Heart left ventricle (tissue), 13 donors: ENCODE results near the gene FAM90A26.
A peak's percentile ranks its signal among the peaks of the same experiment; 100 is the strongest.
"Not testable (repeated sequence)": the region's sequence is repeated elsewhere in the genome, so short reads cannot be mapped to it uniquely, and the experiment has no call there.

Source experiments
- POLR2A ChIP-seq, 2 donors: fragments of 450-650 bp; IDR thresholded peaks; one replicate each; pipeline ENCODE4 v1.6.1; 2017; ENCODE audit warnings: antibody characterized with exemption in 2 of 2, mild to moderate bottlenecking in 2 of 2, moderate library complexity in 2 of 2
- TF ChIP-seq, protein P1 (sequence below), 12 donors: fragments of 200-600 bp; sonication (generic) in 4 of 12; IDR thresholded peaks; one replicate each; pipeline versions ENCODE4 v1.5.0 to v1.8.0; 2018 to 2022; ENCODE audit warnings: antibody characterized with exemption in 12 of 12, mild to moderate bottlenecking in 5 of 12
- donor health status: ischemic (EF 13 %, LVEDD 7.1; RV severe dilation, severe dysfunction).
- donor health status: DM: no; HTN: yes; CAD: no.
- donor health status: DM: no; HTN: no; CAD: no.
- donor health status: ischemic (EF 25% LVEDD 6.9; RV normal size, moderate dysfunction).
- donor health status: ischemic (EF 25% LVEDD 5.7; RV mildly dilated, moderate dysfunction).
- donor health status: ischemic (EF 35%, LVEDD 5.7; RV mildly dilated, moderate dysfunction).
- donor health status: nonischemic (EF 11% LVEDD 7.7; RV severe dilation, severe dysfunction).
- donor health status: DM: yes; HTN: yes; CAD: no.
- donor health status: PGD.
- donor health status: ischemic (EF 29% LVEDD 5.4; RV normal size, mild dysfunction).
- donor health status: nonischemic (EF 23%, LVEDD 6.1; RV moderate dilation, normal function).

- TF ChIP-seq, protein P1, sequence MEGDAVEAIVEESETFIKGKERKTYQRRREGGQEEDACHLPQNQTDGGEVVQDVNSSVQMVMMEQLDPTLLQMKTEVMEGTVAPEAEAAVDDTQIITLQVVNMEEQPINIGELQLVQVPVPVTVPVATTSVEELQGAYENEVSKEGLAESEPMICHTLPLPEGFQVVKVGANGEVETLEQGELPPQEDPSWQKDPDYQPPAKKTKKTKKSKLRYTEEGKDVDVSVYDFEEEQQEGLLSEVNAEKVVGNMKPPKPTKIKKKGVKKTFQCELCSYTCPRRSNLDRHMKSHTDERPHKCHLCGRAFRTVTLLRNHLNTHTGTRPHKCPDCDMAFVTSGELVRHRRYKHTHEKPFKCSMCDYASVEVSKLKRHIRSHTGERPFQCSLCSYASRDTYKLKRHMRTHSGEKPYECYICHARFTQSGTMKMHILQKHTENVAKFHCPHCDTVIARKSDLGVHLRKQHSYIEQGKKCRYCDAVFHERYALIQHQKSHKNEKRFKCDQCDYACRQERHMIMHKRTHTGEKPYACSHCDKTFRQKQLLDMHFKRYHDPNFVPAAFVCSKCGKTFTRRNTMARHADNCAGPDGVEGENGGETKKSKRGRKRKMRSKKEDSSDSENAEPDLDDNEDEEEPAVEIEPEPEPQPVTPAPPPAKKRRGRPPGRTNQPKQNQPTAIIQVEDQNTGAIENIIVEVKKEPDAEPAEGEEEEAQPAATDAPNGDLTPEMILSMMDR (IDR thresholded peaks at IDR 0.05) = peak in 1 of 12 donors; percentile 18
- not testable (repeated sequence) for TF ChIP-seq POLR2A (IDR thresholded peaks at IDR 0.05)
Observed at GRCh38 chr4:9125601-9126161, 44.5 kb upstream of the FAM90A26 start.
